UCSD-AML1 (cell line): ENCODE measurements around the gene CCDC169.

Source experiments
- DNase-seq: peaks from one replicate; lab custom pipeline; 2025; ENCODE audit not compliant: unreplicated experiment; lab: John Stamatoyannopoulos, UW

CCDC169 gene

DNA sequence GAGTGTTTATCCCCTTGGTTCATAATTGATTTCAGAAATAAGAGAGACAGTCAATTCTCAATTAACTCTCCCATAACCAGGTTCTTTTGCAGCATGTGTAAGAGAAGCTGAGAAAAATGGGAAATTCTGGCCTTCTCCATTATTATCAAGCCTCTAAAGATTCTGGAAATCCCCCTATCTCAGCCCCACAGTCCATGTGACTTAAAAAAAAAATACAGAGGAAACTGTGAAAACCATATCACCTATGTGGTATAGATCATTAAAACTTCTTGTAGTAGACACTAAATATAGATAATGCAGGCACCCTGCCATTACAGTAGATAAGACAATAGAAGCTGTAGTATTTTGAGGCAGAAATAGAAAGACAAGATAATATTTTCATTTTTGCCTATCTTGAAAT lies 48.9 kb downstream of the CCDC169 start:
- DNase-seq = no peak

DNA sequence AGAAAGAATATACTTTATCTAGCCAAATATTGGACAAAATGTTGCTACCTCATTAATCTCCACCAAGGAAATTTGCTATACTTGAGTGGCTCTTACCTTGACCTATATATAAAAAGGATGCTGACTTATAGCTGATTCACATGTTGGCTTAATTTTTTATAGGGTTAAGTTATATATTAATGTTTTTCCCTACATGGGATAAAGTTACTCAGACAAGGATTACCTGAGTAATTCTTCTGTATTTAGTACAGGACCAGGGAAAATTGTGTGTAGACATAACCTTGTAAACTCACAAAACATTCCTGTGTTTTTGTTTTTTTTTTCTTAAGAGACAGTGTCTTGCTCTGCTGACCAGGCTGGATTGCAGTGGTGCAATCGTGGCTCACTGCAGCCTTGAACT lies 52.6 kb downstream of the CCDC169 start:
- no peak for DNase-seq

DNA sequence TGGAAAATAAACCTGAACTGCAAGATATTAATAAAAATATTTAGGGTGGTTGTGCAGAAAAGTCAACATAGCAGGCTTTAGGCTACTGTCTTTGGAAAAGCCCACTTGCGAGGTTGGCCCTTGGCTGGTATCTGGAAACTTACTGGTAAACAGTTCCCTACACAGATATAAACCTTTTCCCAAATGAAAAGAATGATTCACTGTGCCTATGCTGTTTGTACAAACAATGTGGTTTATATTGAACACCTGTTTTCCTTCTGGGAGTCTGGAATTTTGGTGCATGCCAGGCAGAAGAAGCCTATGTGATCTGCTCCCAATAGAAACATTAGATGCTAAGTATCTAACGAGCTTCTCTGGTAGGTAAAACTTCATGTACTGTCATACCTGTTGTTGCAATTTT lies 53.5 kb downstream of the CCDC169 start:
- DNase-seq = no peak

DNA sequence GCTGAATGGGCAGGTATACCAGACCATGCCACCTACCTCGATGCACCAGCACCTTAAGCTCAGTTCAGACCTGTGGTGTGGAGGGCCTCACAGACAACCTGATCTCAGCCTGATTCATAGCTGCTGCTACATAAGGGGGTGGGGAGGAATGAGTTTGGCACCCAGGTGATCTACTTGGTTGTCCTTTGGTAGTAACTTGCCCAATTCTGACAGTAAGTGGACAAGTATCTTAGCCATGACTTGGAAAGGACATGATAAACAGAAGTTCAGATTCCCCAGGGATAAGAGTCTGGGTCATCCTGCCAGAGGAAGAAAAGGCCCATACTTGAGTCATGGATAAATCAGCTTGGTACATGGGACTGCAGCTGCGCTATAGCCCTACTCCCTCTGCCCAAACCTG lies 54.9 kb downstream of the CCDC169 start:
- DNase-seq = no peak

DNA sequence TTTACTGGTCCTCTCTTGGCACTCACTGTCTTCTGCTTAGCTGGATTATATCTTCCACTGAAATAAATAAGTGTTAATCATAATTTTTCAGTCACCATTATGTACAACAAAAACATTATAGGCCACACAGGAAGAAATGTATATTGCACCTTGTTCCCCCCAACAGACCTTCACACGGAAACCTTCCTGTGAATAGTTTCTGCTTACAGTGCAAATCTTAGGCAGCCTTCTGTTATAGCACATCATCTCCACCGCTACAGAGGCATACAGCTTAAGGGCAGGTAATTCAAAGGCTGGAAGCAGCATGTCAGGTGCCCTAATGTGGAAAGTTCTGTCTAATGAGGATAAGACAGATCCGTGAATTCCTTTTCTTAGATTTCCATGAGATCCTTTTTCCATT lies 66.4 kb downstream of the CCDC169 start:
- DNase-seq = no peak

- no peak for DNase-seq
Measured at GRCh38 chr13:36224730-36225129, 72.9 kb downstream of the CCDC169 start.

GRCh38 chr13:36219883-36220282 lies 77.7 kb downstream of the CCDC169 start:
- no peak for DNase-seq

DNA sequence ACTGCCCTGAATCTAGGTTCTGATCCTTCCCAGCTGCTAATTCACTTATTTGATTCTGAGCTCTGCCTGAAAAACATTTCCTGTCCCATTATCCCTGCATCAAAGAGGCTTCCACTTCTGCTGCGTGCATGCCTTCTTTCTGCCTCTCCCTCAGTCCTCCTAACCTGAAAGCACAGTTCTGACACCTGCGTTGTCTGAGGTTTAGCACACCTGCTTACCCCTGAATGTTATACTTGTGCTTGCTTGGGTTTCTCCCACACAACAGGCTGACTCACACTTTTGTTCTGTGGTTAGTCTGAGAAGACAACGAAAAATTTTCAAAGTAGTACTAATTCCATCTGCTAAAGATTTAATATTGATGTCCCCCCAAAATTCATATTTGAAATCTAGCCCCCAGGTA lies 80.2 kb downstream of the CCDC169 start:
- DNase-seq = no peak

- DNase-seq = no peak
Measured at GRCh38 chr13:36214163-36214921, 83.3 kb downstream of the CCDC169 start, which contains the start of gene SOHLH2. TSS of gene SOHLH2 (minus strand) at chr13:36214556. CDS start at chr13:36214526, 30 bp downstream.

DNA sequence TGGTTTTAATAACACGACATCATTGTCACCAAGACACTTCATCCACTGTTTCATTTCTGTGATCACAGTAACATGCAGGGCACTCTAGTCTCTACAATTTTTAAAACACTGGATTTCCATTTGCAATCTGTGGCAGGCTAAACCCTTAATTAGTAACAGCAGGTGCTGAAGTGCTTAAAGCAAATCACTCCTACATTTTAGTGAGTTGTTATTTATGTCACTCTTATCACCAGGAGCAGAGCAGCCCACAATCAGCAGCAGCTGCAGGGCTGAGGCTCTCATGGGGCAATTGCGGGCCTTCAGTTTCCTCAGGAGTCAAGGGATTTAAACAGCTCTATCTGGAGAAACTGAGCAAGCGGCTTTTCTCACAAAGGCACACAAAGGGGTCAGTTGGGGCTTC lies 84.8 kb downstream of the CCDC169 start:
- no peak for DNase-seq

GRCh38 chr13:36211567-36211966 lies 86.0 kb downstream of the CCDC169 start:
- no peak for DNase-seq

DNA sequence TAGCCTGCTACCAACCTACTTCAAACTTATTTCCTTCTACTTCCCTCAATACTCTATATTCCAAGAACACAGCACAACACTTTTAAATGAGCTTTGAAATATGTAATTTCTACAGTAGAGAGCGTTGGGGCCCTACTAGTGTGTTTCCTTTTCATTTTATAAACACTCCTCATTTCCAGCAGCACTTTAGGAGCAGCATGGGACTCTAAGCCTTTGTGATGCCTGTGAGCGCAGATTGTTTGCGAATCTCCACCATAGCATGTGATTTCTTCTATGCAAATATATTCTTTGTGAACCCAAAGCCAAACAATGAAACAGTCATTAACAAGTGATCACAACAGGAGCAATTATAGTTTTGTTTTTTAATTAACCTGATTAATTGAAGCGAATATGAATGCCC lies 86.9 kb downstream of the CCDC169 start:
- no peak for DNase-seq

- no peak for DNase-seq
Measured at GRCh38 chr13:36207672-36208071, 89.9 kb downstream of the CCDC169 start.

GRCh38 chr13:36193151-36193855 lies 104.3 kb downstream of the CCDC169 start:
- DNase-seq = no peak

GRCh38 chr13:36192166-36192565 lies 105.4 kb downstream of the CCDC169 start:
- no peak for DNase-seq

DNA sequence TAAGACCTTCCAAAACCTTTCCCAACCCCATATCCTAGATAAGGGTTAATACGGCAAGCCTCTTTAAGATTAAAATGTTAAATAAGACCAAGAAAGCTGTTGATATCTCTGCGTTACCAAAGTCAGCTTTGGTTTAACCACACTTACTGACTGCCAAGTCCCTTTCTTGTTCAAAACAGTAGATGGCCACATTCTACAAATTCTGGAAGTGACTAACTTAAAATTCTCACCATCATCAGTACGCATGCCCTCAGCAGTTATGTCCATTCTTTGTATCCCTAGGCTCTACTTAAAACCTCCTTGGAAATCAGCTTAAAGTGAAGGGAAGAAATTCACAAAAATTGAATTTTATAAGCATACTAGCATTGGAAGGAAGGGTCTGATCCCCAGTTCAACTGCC lies 106.8 kb downstream of the CCDC169 start:
- DNase-seq = no peak

GRCh38 chr13:36188441-36188840 lies 109.2 kb downstream of the CCDC169 start:
- no peak for DNase-seq

- no peak for DNase-seq
Measured at GRCh38 chr13:36183901-36184300, 113.7 kb downstream of the CCDC169 start.
